Measurements from ENCODE around the gene RPS6KA2.

Gene RPS6KA2

GRCh38 chr6:166438211-166438861, 188.7 kb downstream of the RPS6KA2 start:
- no peak overlapping the region for H3K4me3 ChIP-seq (ENCODE audit: low read length)
- DNase-seq (ENCODE audit: low read depth): no peak
- TF ChIP-seq CTCF (conservative IDR thresholded peaks at IDR 0.05; ENCODE audit: low read depth, low read length): no peak

- no peak for DNase-seq (ENCODE audit: low read depth)
- no peak overlapping the region for H3K4me3 ChIP-seq (ENCODE audit: low read length)
- TF ChIP-seq CTCF (conservative IDR thresholded peaks at IDR 0.05; ENCODE audit: low read depth, low read length): no peak
Observed at GRCh38 chr6:166437661-166438060, 189.4 kb downstream of the RPS6KA2 start.

DNA sequence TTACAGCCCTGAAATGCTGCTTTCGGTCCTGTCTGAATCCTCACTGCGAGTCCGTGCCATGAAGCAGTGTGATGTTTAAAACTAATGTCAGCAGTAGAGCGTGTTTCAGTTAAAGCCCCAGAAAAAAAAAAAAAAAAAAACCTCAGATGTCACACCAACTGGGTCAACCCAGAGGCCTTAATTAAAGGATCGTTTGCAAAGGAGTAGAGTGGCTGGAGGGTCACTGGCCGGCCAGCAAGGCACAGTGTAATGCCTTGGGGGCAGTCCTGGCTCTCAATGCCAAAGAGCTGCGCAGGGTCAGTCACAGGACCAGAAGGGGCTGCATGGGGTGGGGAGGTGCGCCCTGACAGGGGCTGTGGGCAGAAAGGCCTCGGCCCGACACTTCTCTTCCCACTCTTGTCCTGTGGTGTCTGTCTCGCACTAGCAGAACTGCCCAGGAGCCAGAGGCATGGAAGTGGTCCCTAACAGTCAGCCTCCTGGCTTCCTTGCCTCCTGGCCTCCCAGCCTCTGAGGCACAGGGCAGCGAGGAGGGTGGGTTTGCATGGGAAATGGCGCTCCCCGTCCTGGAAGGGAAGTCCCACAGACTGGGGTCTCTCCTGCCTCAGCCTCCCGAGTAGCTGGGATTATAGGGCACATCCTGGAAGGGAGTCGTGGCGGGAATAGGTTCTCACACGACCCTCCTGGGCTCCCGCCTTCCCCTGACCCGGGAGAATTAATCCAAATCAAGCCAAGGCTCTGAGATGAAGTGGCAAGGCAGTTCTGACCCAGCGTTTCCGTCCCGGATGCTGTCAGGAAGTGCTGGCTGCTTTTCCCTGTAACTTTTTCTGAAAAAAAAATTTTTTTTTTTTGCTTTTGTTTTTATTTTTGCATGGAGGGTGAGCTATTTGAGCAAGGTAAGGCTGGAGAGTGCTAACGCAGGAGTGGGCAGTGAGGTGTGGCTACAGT, 190.6 kb downstream of the RPS6KA2 start:
- H3K4me3 ChIP-seq (ENCODE audit: low read length): no peak overlapping the region
- DNase-seq (ENCODE audit: low read depth): no peak
- TF ChIP-seq CTCF (conservative IDR thresholded peaks at IDR 0.05; ENCODE audit: low read depth, low read length): no peak

- H3K4me3 ChIP-seq (ENCODE audit: low read length): no peak overlapping the region
- TF ChIP-seq CTCF (conservative IDR thresholded peaks at IDR 0.05; ENCODE audit: low read depth, low read length): no peak
- no peak for DNase-seq (ENCODE audit: low read depth)
Observed at GRCh38 chr6:166435574-166435973, 191.5 kb downstream of the RPS6KA2 start.

GRCh38 chr6:166434336-166434735, 192.7 kb downstream of the RPS6KA2 start:
- TF ChIP-seq CTCF (conservative IDR thresholded peaks at IDR 0.05; ENCODE audit: low read depth, low read length): no peak
- H3K4me3 ChIP-seq (ENCODE audit: low read length): no peak overlapping the region
- no peak for DNase-seq (ENCODE audit: low read depth)

DNA sequence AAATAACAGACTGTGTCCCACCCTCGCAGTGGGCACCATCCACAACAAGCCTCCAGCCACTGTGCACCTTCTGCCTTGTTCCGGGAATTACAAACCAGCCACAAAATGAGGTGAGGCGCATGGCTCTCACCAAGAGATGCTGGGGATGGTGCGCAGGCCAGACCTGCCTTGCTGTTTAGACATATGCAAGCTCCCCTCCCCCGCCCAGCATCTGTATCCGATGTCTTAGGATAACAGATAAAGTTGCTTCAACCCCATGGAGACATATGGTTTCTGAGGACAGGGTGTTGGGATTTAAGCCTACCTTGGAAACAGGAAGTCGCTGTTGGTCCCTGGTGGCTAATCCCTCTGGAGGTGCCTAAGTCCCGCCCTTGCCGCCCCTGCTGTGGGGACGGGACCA, 194.0 kb downstream of the RPS6KA2 start:
- no peak for DNase-seq (ENCODE audit: low read depth)
- no peak for TF ChIP-seq CTCF (conservative IDR thresholded peaks at IDR 0.05; ENCODE audit: low read depth, low read length)
- no peak overlapping the region for H3K4me3 ChIP-seq (ENCODE audit: low read length)

Data from retinal pigment epithelial cell (primary cell).